ENCODE measurements around the gene CAND2.

CAND2 gene

GRCh38 chr3:12840591-12841148 is 44.2 kb downstream of the CAND2 start:
- Histone ChIP-seq H3K4me2 (ENCODE audit: low read length) (peak overlapping the region; percentile 79), H3K36me3 (ENCODE audit: insufficient read depth, low read length) (peaks cover 54% of the 10 kb centered on the region), H3K9me2 (ENCODE audit: low read depth, low read length) (no peaks in the 10 kb centered on the region), H3K4me1 (ENCODE audit: insufficient read depth, low read length, severe bottlenecking) (peaks cover 32% of the 10 kb centered on the region), H3F3A (ENCODE audit: insufficient read depth, low read length) (no peaks in the 10 kb centered on the region), H3K79me2 (ENCODE audit: insufficient read depth, low read length) (peaks cover 37% of the 10 kb centered on the region), H3K27me3 (ENCODE audit: insufficient read depth, low read length) (no peaks in the 10 kb centered on the region), H3K27ac (ENCODE audit: low read depth, low read length, poor library complexity, severe bottlenecking) (peak overlapping the region; percentile 71), H2AFZ (ENCODE audit: low read length) (no peak overlapping the region), H4K20me1 (ENCODE audit: insufficient read depth, low read length) (0 out of 2 replicates have a peak, but pooled peaks cover 3% of the 10 kb centered on the region), H3K4me3 (ENCODE audit: low read depth, low read length, poor library complexity, severe bottlenecking) (peak overlapping the region; percentile 98), H3K9ac (ENCODE audit: low read length) (peak overlapping the region; percentile 98), H3K9me3 (ENCODE audit: low read length) (no peaks in the 10 kb centered on the region)
- TF ChIP-seq EZH2 (IDR thresholded peaks at IDR 0.05; ENCODE audit: borderline replicate concordance, low read length) = no peak
- TF ChIP-seq, protein P1, sequence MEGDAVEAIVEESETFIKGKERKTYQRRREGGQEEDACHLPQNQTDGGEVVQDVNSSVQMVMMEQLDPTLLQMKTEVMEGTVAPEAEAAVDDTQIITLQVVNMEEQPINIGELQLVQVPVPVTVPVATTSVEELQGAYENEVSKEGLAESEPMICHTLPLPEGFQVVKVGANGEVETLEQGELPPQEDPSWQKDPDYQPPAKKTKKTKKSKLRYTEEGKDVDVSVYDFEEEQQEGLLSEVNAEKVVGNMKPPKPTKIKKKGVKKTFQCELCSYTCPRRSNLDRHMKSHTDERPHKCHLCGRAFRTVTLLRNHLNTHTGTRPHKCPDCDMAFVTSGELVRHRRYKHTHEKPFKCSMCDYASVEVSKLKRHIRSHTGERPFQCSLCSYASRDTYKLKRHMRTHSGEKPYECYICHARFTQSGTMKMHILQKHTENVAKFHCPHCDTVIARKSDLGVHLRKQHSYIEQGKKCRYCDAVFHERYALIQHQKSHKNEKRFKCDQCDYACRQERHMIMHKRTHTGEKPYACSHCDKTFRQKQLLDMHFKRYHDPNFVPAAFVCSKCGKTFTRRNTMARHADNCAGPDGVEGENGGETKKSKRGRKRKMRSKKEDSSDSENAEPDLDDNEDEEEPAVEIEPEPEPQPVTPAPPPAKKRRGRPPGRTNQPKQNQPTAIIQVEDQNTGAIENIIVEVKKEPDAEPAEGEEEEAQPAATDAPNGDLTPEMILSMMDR (IDR thresholded peaks at IDR 0.05; ENCODE audit: low read length) = no peak

GRCh38 chr3:12841149-12841969 is 44.9 kb downstream of the CAND2 start, which contains the start of gene RPL32:
Gene RPL32, minus strand, starts transcription at chr3:12841565. Its CDS starts 1,328 bp downstream, at chr3:12840237.
- H3K4me3 ChIP-seq (ENCODE audit: low read depth, low read length, poor library complexity, severe bottlenecking) = peak within 1 kb of the TSS; percentile 98
- peak within 1 kb of the TSS; percentile 17; the same call in 1 of the 2 replicates for H2AFZ ChIP-seq (ENCODE audit: low read length)
- H3K27ac ChIP-seq (ENCODE audit: low read depth, low read length, poor library complexity, severe bottlenecking) = peak within 1 kb of the TSS; percentile 71
- H3F3A ChIP-seq (ENCODE audit: insufficient read depth, low read length) = no peaks in the 10 kb centered on the region
- peaks cover 47% of the 10 kb centered on the region for H3K36me3 ChIP-seq (ENCODE audit: insufficient read depth, low read length)
- H3K79me2 ChIP-seq (ENCODE audit: insufficient read depth, low read length) = peaks cover 37% of the 10 kb centered on the region
- no peaks in the 10 kb centered on the region for H3K9me3 ChIP-seq (ENCODE audit: low read length)
- H3K27me3 ChIP-seq (ENCODE audit: insufficient read depth, low read length) = peaks cover 4% of the 10 kb centered on the region; the same call in 1 of the 2 replicates
- no peak for TF ChIP-seq EZH2 (IDR thresholded peaks at IDR 0.05; ENCODE audit: borderline replicate concordance, low read length)
- TF ChIP-seq, protein P1 (IDR thresholded peaks at IDR 0.05; ENCODE audit: low read length) = peak; percentile 85
- H3K9ac ChIP-seq (ENCODE audit: low read length) = peak within 1 kb of the TSS; percentile 98
- peak within 1 kb of the TSS; percentile 79 for H3K4me2 ChIP-seq (ENCODE audit: low read length)
- peaks cover 32% of the 10 kb centered on the region for H3K4me1 ChIP-seq (ENCODE audit: insufficient read depth, low read length, severe bottlenecking)
- no peaks in the 10 kb centered on the region for H3K9me2 ChIP-seq (ENCODE audit: low read depth, low read length)
- 0 out of 2 replicates have a peak, but pooled peaks cover 3% of the 10 kb centered on the region for H4K20me1 ChIP-seq (ENCODE audit: insufficient read depth, low read length)

DNA sequence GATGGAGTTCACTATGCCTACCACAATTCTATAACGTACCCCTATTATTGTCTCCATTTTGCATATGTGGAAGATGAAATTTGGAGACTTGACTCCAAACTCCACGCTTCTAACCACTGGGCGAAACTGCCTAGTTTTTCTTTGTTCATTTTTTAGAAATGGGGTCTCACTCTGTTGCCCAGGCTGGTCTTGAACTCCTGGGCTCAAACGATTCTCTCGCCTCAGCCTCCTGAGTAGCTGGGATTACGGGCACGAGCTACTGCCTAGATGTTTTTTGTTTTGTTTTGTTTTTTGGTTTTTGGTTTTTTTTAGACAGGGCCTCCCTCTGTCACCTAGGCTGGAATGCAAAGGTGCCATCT is 45.5 kb downstream of the CAND2 start:
- 0 out of 2 replicates have a peak, but pooled peaks cover 2% of the 10 kb centered on the region for H3K9me3 ChIP-seq (ENCODE audit: low read length)
- TF ChIP-seq, protein P1 (IDR thresholded peaks at IDR 0.05; ENCODE audit: low read length) = no peak; the same call in 1 of the 2 replicates
- no peak for TF ChIP-seq EZH2 (IDR thresholded peaks at IDR 0.05; ENCODE audit: borderline replicate concordance, low read length)
- H3K36me3 ChIP-seq (ENCODE audit: insufficient read depth, low read length) = peaks cover 41% of the 10 kb centered on the region
- H3K27ac ChIP-seq (ENCODE audit: low read depth, low read length, poor library complexity, severe bottlenecking) = no peak overlapping the region
- peaks cover 32% of the 10 kb centered on the region for H3K4me1 ChIP-seq (ENCODE audit: insufficient read depth, low read length, severe bottlenecking)
- peak overlapping the region; percentile 98 for H3K4me3 ChIP-seq (ENCODE audit: low read depth, low read length, poor library complexity, severe bottlenecking)
- H3F3A ChIP-seq (ENCODE audit: insufficient read depth, low read length) = no peaks in the 10 kb centered on the region
- 0 out of 2 replicates have a peak, but pooled peaks cover 3% of the 10 kb centered on the region for H4K20me1 ChIP-seq (ENCODE audit: insufficient read depth, low read length)
- no peaks in the 10 kb centered on the region for H3K9me2 ChIP-seq (ENCODE audit: low read depth, low read length)
- H2AFZ ChIP-seq (ENCODE audit: low read length) = peak overlapping the region; percentile 17; the same call in 1 of the 2 replicates
- H3K9ac ChIP-seq (ENCODE audit: low read length) = no peak overlapping the region; the same call in 1 of the 2 replicates
- H3K4me2 ChIP-seq (ENCODE audit: low read length) = peak overlapping the region; percentile 79
- H3K27me3 ChIP-seq (ENCODE audit: insufficient read depth, low read length) = peaks cover 5% of the 10 kb centered on the region; the same call in 1 of the 2 replicates
- peaks cover 37% of the 10 kb centered on the region for H3K79me2 ChIP-seq (ENCODE audit: insufficient read depth, low read length)

Data from OCI-LY1 (cell line).